Left renal cortex interstitium (tissue), 4 donors: ENCODE data around the gene CORT. TPM values are rescaled to one million over a fixed set of nuclear protein-coding genes. Genes with fewer than 3 reads are reported as not detected.
"Not testable (repeated sequence)": the region's sequence is repeated elsewhere in the genome, so short reads cannot be mapped to it uniquely, and the experiment has no call there.

Source experiments
- DNase-seq, 4 donors: peaks; one replicate each; pipeline ENCODE4 v3.0.0-alpha.2; 2013; ENCODE audit warnings: low read depth in 4 of 4, low spot score in 2 of 4, missing footprints in 1 of 4
- polyA plus RNA-seq, 4 donors: library from polyadenylated mRNA; unstranded; fragments of 120-200 nt; gene quantifications; one replicate each; pipeline ENCODE4 v1.2.1, GENCODE V29; 2013; ENCODE audit not compliant: insufficient read length in 4 of 4

The CORT gene
- 1 to 10 TPM in 2 of 4 donors, under 1 TPM in 2; 0.45 to 3.3 (median 1.6) TPM for polyA plus RNA-seq

- DNase-seq, result no peak
Observed at GRCh38 chr1:10449751-10450150, at the start of gene CORT. Gene CORT, plus strand, starts transcription at chr1:10450031. Its CDS starts 193 bp downstream, at chr1:10450224.

- no peak for DNase-seq
Observed at GRCh38 chr1:10401281-10401680, 48.5 kb upstream of the CORT start.

GRCh38 chr1:10402729-10403274 is 47.0 kb upstream of the CORT start:
- DNase-seq, result no peak

- DNase-seq, result no peak
Observed at GRCh38 chr1:10407201-10407600, 42.6 kb upstream of the CORT start.

GRCh38 chr1:10415211-10415930 is 34.5 kb upstream of the CORT start:
- no peak for DNase-seq

- not testable (repeated sequence) for DNase-seq
Observed at GRCh38 chr1:10415967-10416366, 33.9 kb upstream of the CORT start.

GRCh38 chr1:10418741-10419140 is 31.1 kb upstream of the CORT start:
- not testable (repeated sequence) for DNase-seq

- DNase-seq, result no peak
Observed at GRCh38 chr1:10419351-10419750, 30.5 kb upstream of the CORT start.

GRCh38 chr1:10421637-10422036 is 28.2 kb upstream of the CORT start:
- DNase-seq, result no peak

GRCh38 chr1:10424034-10424433 is 25.8 kb upstream of the CORT start:
- DNase-seq, result no peak

- DNase-seq, result no peak
Observed at GRCh38 chr1:10424651-10425050, 25.2 kb upstream of the CORT start.

- DNase-seq, result not testable (repeated sequence)
Observed at GRCh38 chr1:10425826-10426534, 23.9 kb upstream of the CORT start.

- DNase-seq, result not testable (repeated sequence)
Observed at GRCh38 chr1:10426535-10426848, 23.3 kb upstream of the CORT start.

GRCh38 chr1:10428984-10429383 is 20.8 kb upstream of the CORT start:
- no peak for DNase-seq

GRCh38 chr1:10429868-10430215 is 20.0 kb upstream of the CORT start:
- no peak for DNase-seq

GRCh38 chr1:10430216-10431069 is 19.4 kb upstream of the CORT start, which contains the start of gene CENPS:
Gene CENPS, plus strand, starts transcription at chr1:10430433. Its CDS starts 85 bp downstream, at chr1:10430518.
- DNase-seq, result peak; percentile 80 to 90 (median 84)

- DNase-seq, result no peak
Observed at GRCh38 chr1:10431070-10431730, 18.6 kb upstream of the CORT start.

- DNase-seq, result no peak
Observed at GRCh38 chr1:10432910-10433700, 16.7 kb upstream of the CORT start.

- DNase-seq, result no peak
Observed at GRCh38 chr1:10433790-10434189, 16.0 kb upstream of the CORT start.

GRCh38 chr1:10434590-10434989 is 15.2 kb upstream of the CORT start:
- DNase-seq, result no peak
